HG03196 (cell line): ENCODE measurements around the gene MRC2.

ENCODE experiments used
- ATAC-seq: cut with Tn5 transposase; IDR thresholded peaks from one replicate; pipeline ENCODE4 v1.9.1; 2021; ENCODE audit not compliant: unreplicated experiment

Gene MRC2

DNA sequence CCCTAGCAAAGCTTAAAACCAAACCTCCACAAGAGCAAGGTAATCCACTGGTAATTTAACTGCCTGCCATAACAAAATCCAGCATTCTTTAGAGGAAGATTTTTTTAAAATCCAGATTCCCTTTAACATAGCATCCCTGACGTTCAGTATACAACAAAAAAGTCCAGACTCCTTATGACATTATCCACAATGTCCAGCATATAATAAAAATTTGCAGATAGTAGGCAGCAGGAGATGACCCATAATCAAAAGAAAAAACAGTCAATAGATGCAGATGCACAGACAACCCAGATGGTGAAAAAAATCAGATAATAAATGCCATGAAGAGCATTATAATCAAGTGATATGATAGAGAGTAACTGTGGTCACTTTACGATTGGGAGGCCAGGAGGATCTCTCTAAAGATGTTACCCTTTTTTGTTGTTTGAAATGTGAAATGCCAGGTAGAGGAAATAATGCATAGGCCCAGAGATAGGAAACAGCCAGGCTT lies 33.2 kb downstream of the MRC2 start:
- no peak for ATAC-seq

DNA sequence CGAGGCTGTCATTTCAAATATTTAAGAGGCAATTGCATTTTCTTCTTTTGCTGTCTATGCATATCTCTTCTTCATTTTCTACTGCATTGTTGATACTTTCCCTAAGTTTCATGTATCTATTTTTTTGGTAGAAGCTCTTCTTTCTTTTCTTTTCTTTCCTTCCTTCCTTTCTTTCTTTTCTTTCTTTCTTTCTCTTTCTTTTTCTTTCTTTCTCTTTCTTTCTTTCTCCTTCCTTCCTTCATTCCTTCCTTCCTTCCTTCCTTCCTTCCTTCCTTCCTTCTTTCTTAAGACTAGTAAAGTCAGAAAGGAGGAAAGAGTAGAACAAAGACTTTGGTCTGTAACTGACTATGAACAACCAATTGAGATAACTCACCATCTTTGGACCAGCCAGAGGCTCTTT lies 33.9 kb downstream of the MRC2 start:
- no peak for ATAC-seq

GRCh38 chr17:62662855-62663254 lies 35.4 kb downstream of the MRC2 start:
- no peak for ATAC-seq

DNA sequence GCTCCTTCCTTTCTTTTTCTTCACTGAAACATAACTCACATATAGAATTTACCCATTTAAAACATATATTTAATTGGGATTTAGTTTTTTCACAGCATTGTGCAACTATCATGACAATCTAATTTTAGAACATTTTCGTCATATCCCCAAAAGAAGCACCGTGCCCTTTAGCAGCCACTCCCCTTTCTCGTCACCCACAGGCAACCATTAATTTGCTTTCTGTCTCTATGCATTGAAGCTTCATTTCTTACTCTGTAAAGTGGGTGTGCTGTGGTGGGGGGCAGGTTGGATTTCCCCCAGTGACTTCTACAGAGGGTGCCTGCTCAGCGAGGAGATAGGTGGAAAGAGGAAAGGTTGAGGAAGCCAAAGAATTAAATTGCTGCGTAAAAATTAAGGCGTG lies 35.8 kb downstream of the MRC2 start:
- ATAC-seq, result no peak

GRCh38 chr17:62664336-62665120 lies 37.1 kb downstream of the MRC2 start:
- ATAC-seq, result no peak

DNA sequence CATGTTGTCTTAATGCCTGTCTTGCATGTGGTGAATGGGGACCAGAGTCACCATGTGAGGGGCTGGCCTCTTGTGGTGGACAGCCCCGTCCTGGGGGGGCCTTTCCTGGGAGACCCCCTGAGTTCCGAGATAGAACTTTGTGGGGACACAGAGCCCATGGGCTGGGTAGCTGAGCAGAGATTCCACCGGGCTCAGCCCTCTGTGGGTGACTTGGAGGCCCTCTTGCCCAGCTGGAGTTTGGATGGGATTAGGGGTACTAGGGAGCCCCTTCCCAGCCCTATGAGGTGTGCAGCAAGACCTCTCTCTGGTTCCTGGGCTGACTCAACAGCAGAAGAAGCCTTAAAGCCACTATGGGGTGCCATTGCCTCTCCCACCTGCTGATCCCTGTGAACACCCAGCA lies 38.1 kb downstream of the MRC2 start:
- no peak for ATAC-seq

DNA sequence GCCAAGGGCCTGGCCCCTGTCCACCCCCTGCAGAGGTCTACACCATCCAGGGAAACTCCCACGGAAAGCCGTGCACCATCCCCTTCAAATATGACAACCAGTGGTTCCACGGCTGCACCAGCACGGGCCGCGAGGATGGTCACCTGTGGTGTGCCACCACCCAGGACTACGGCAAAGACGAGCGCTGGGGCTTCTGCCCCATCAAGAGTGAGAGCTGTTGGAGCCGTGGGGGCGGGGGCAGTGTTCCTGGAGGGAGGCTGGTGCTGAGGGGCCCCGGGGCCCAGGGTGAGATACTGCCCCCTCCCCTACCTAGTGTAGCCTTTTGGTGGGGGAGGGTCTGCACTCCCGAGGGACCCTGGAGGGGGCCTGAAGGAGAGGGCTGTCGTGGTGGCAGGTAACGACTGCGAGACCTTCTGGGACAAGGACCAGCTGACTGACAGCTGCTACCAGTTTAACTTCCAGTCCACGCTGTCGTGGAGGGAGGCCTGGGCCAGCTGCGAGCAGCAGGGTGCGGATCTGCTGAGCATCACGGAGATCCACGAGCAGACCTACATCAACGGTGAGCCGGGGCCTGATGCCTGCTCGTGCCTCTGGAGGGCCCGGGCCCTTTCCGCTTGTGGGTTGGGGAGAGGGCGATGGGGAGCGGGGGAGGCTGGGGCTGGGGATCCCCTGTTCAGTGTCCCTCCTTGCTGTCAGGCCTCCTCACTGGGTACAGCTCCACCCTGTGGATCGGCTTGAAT lies 38.8 kb downstream of the MRC2 start:
- no peak for ATAC-seq

DNA sequence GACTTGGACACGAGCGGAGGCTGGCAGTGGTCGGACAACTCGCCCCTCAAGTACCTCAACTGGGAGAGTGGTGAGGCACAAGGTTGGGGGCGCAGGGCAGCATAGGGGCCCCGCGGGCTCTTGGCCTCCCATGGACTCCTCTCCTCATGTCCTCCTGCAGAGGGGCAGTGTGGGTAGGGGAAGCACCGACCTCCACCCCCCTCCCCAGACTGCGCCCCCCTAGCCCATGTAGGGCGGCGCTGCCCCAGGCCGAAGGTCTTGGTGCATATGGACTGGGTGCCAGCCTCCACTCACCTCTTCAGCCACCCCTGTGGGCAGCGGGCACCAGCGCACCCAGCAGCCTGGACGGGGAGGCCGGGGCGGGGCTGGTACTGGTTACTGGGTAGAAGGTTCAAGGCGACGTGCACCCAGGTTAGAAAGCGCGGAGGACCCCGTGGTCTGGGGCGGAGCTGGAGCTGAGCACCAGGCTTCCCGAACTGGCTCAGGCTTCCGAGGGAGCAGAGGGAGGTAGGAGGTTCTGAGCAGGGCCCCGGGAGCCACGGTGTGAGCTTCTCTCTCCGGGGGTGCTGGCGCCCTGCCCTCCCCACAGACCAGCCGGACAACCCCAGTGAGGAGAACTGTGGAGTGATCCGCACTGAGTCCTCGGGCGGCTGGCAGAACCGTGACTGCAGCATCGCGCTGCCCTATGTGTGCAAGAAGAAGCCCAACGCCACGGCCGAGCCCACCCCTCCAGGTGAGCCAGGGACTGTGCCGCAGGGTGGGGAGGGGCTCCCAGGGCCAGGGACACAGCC lies 39.5 kb downstream of the MRC2 start:
- ATAC-seq, result no peak

DNA sequence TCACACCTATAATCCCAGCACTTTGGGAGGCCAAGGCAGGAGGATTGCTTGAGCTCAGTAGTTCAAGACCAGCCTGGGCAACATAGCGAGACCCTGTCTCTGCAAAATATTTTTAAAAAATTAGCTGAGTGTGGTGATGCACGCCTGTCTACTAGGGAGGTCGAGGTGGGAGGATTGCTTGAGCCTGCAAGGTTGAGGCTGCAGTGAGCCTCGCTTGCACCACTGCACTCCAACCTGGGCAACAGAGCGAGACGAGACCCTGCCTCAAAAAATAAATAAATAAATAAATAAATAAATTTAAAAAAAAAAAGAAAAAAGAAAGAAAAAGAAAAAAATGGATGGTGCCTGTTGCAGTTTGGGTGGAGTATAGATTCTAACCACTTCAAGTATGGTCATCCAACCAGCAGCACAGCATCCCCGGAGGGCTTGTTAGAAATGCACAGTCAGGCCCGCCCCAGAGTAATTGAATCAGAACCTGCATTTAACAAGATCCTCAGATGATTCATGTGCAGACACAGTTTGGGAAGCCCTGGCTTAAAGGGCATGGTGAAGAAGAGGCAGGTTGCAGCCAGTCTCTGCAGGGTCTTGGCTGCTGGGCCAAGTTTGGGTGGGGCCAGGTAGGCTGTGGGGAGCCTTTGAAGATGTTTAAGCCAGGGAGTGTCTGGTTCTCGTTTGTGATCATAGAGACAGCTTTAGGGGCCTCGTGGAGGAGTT lies 40.8 kb downstream of the MRC2 start:
- ATAC-seq, result no peak

GRCh38 chr17:62670202-62670821 lies 42.8 kb downstream of the MRC2 start:
- ATAC-seq, result no peak

- no peak for ATAC-seq
These were observed 44.1 kb downstream of the MRC2 start for GRCh38 chr17:62671553-62671952.

- no peak for ATAC-seq
These were observed 45.5 kb downstream of the MRC2 start for GRCh38 chr17:62672957-62673356.

DNA sequence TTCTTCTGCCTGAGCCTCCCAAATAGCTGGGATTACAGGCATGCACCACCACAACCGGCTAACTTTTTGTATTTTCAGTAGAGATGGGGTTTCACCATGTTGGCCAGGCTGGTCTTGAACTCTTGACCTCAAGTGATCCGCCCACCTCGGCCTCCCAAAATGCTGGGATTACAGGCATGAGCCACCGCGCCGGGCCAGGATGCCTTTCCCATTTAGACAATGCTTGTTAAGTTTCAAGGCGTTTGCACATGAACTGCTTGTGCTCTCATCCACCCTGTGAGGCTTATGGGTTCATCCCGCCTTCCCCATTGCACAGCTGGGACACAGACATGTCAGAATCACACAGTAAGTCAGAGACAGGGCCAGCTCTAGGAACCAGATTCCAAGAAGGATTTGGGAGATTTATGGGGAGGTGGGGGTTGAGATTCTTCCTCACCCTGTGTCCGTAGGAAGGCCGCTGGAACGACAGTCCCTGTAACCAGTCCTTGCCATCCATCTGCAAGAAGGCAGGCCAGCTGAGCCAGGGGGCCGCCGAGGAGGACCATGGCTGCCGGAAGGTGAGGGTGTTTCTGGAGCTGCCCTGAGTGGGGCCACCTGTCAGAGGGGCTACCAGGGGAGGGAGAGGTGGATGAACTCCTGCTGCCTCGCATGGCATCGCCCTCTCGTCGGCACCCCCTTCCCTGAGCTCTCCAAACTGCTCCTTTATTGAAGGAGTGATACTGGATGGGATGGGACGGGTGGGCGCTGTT lies 46.3 kb downstream of the MRC2 start:
- no peak for ATAC-seq

GRCh38 chr17:62674363-62674739 lies 46.9 kb downstream of the MRC2 start:
- ATAC-seq, result no peak

- ATAC-seq, result no peak
These were observed 47.4 kb downstream of the MRC2 start for GRCh38 chr17:62674841-62675240.

DNA sequence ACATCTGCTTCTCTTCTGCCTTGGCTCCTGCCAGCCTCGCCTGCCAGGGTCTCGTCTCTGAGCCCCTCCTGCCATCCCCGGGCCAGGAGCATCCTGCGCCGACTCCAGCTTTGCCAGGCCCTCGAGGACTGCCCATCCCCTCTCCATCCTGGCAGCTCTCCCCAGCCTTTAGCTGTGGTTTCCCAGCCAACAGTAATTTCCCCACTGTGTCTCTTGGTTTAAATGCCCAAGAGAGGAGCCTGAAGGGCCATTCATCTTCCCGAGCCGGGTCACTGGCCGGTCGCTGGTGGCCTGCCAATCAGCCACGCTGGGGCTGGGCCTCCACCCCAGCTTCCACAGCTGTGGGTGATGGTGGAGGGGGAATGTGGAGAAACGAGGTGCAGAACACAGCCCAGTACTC lies 47.8 kb downstream of the MRC2 start:
- ATAC-seq, result no peak

DNA sequence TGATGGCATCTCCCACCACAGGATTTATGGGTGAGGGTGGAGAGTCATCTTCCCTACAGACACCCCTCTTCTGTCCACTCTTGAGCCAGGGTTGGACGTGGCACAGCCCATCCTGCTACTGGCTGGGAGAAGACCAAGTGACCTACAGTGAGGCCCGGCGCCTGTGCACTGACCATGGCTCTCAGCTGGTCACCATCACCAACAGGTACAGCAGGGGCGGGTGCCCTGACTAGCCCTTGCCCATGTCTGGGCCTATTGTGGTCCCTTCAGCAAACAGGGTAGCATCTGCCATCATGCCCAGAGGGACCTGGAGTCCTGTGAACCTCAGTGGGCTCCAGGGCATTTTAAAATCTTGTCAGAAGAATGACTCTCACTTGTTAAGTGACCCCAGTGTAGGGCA lies 48.2 kb downstream of the MRC2 start:
- ATAC-seq, result no peak

GRCh38 chr17:62676231-62676943 lies 48.9 kb downstream of the MRC2 start:
- no peak for ATAC-seq

GRCh38 chr17:62676952-62677596 lies 49.6 kb downstream of the MRC2 start:
- no peak for ATAC-seq
